GM23338 (cell line): Measurements from ENCODE around the gene PPP1R9A. TPM values are rescaled to one million over a fixed set of nuclear protein-coding genes. Genes with fewer than 3 reads are reported as not detected.

ENCODE experiments used
- ATAC-seq: fragments of 200-7000 bp; cut with Tn5 transposase; 3 replicates; pipeline ENCODE4 v1.9.1; 2020
- DNase-seq: peaks from one replicate; pipeline ENCODE4 v3.0.0-alpha.2; 2015; ENCODE audit warnings: low spot score
- H2AFZ ChIP-seq: fragments of 200-600 bp; sonication (generic); 2 replicates; pipeline ENCODE4 v1.8.0; 2016; ENCODE audit warnings: antibody characterized with exemption, mild to moderate bottlenecking, moderate library complexity
- H3F3A ChIP-seq: fragments of 200-600 bp; sonication (generic); replicated peaks from 2 replicates; pipeline ENCODE4 v1.8.0; 2017; ENCODE audit warnings: antibody characterized with exemption, mixed run types, low read depth
- H3K27ac ChIP-seq: fragments of 200-600 bp; sonication (generic); 2 replicates; pipeline ENCODE4 v1.6.1; 2016; ENCODE audit warnings: low read depth
- H3K27me3 ChIP-seq: fragments of 200-600 bp; sonication (generic); 2 replicates; pipeline ENCODE4 v1.8.0; 2016; ENCODE audit warnings: mild to moderate bottlenecking, mixed run types, moderate library complexity; ENCODE audit not compliant: insufficient read depth
- H3K36me3 ChIP-seq: fragments of 200-600 bp; sonication (generic); 2 replicates; pipeline ENCODE4 v1.8.0; 2016; ENCODE audit warnings: mild to moderate bottlenecking; ENCODE audit not compliant: insufficient read depth
- H3K4me1 ChIP-seq: fragments of 200-600 bp; sonication (generic); 2 replicates; pipeline ENCODE4 v1.8.0; 2016; ENCODE audit warnings: mild to moderate bottlenecking, moderate library complexity; ENCODE audit not compliant: insufficient read depth
- H3K4me2 ChIP-seq: fragments of 200-600 bp; sonication (generic); 2 replicates; pipeline ENCODE4 v1.7.1; 2017; ENCODE audit warnings: mixed run types
- H3K4me3 ChIP-seq: fragments of 200-600 bp; sonication (generic); 2 replicates; pipeline ENCODE4 v1.6.1; 2016; ENCODE audit warnings: mixed run types
- H3K79me2 ChIP-seq: fragments of 200-600 bp; sonication (generic); replicated peaks from 2 replicates; pipeline ENCODE4 v1.8.0; 2017; ENCODE audit warnings: mild to moderate bottlenecking; ENCODE audit not compliant: insufficient read depth
- H3K9me2 ChIP-seq: fragments of 200-600 bp; sonication (generic); 2 replicates; pipeline ENCODE4 v1.8.0; 2017; ENCODE audit not compliant: insufficient read depth
- H4K20me1 ChIP-seq: fragments of 200-600 bp; sonication (generic); replicated peaks from 2 replicates; pipeline ENCODE4 v1.8.0; 2017; ENCODE audit warnings: mild to moderate bottlenecking; ENCODE audit not compliant: insufficient read depth
- H3K27ac Mint-ChIP-seq: 2 replicates; pipeline ENCODE4 v1.8.0; 2020; ENCODE audit warnings: inconsistent platforms, mild to moderate bottlenecking, moderate library complexity, mixed read lengths
- H3K27me3 Mint-ChIP-seq: 3 replicates; pipeline ENCODE4 v1.8.0; 2022; ENCODE audit warnings: low read depth, mild to moderate bottlenecking, moderate library complexity, mixed read lengths, inconsistent platforms; ENCODE audit not compliant: insufficient read depth, poor library complexity
- H3K36me3 Mint-ChIP-seq: 3 replicates; pipeline ENCODE4 v1.8.0; 2021; ENCODE audit warnings: low read depth, mild to moderate bottlenecking, inconsistent platforms, moderate library complexity, mixed read lengths
- H3K4me1 Mint-ChIP-seq: 3 replicates; pipeline ENCODE4 v1.8.0; 2020; ENCODE audit warnings: mild to moderate bottlenecking, inconsistent platforms, mixed read lengths
- H3K4me3 Mint-ChIP-seq: 3 replicates; pipeline ENCODE4 v1.8.0; 2021; ENCODE audit warnings: moderate library complexity, mild to moderate bottlenecking, inconsistent platforms, mixed read lengths
- H3K9me3 Mint-ChIP-seq: 3 replicates; pipeline ENCODE4 v1.8.0; 2020; ENCODE audit warnings: moderate library complexity, mild to moderate bottlenecking, inconsistent platforms, mixed read lengths
- CREB1 ChIP-seq: fragments of 250-450 bp; sonication (Bioruptor Pico); IDR thresholded peaks from 2 replicates; pipeline ENCODE4 v1.5.0; 2020; ENCODE audit warnings: low read depth, mild to moderate bottlenecking, moderate library complexity
- EZH2 ChIP-seq: fragments of 200-600 bp; sonication (generic); IDR thresholded peaks from one replicate; pipeline ENCODE4 v1.8.0; 2017; ENCODE audit warnings: antibody characterized with exemption, mild to moderate bottlenecking, low read depth; ENCODE audit not compliant: unreplicated experiment
- EZH2phosphoT487 ChIP-seq: fragments of 200-600 bp; sonication (generic); IDR thresholded peaks from one replicate; pipeline ENCODE4 v1.8.1; 2018; ENCODE audit warnings: antibody characterized with exemption; ENCODE audit not compliant: unreplicated experiment
- JUNB ChIP-seq: IDR thresholded peaks from one replicate; pipeline ENCODE4 v1.6.1; 2016; ENCODE audit warnings: antibody characterized with exemption; ENCODE audit not compliant: unreplicated experiment
- NANOG ChIP-seq: IDR thresholded peaks from 2 replicates; pipeline ENCODE4 v1.6.1; 2016; ENCODE audit warnings: antibody characterized with exemption, borderline replicate concordance
- POLR2AphosphoS5 ChIP-seq: IDR thresholded peaks from 2 replicates; pipeline ENCODE4 v1.6.1; 2016; ENCODE audit warnings: antibody characterized with exemption, low read depth
- STAT1 ChIP-seq: IDR thresholded peaks from one replicate; pipeline ENCODE4 v1.6.1; 2016; ENCODE audit warnings: antibody characterized with exemption; ENCODE audit not compliant: unreplicated experiment
- ZNF114 ChIP-seq: fragments of 250-450 bp; sonication (Bioruptor Pico); IDR thresholded peaks from 2 replicates; pipeline ENCODE4 v1.5.0; 2020; ENCODE audit warnings: mild to moderate bottlenecking, moderate library complexity
- ZNF331 ChIP-seq: fragments of 250-450 bp; sonication (Bioruptor Pico); IDR thresholded peaks from 2 replicates; pipeline ENCODE4 v1.5.0; 2020; ENCODE audit warnings: low read depth, mild to moderate bottlenecking, moderate library complexity
- polyA plus RNA-seq: library from polyadenylated mRNA; unstranded; fragments of >200 nt; fragmentation: Nextera tagmentation; extraction: Ambion mirVana; gene quantifications from 2 replicates; pipeline ENCODE4 v1.2.1, GENCODE V29; 2016
- total RNA-seq: library from RNA; depleted of rRNA; stranded (reverse); fragments of >200 nt; shearing (Covaris generic); gene quantifications from 2 replicates; pipeline ENCODE4 v1.2.3, GENCODE V29; 2014
- TF ChIP-seq, protein P1 (sequence below): fragments of 250-450 bp; sonication (Bioruptor Pico); IDR thresholded peaks from 2 replicates; pipeline ENCODE4 v1.5.0; 2020; ENCODE audit warnings: mild to moderate bottlenecking, moderate library complexity
- TF ChIP-seq, protein P2 (sequence below): IDR thresholded peaks from one replicate; pipeline ENCODE4 v1.6.1; 2018; ENCODE audit warnings: antibody characterized with exemption; ENCODE audit not compliant: unreplicated experiment
- TF ChIP-seq, protein P3 (sequence below), 2 experiments: fragments of 200-600 bp in 1 of 2; sonication (generic) in 1 of 2; conservative IDR thresholded peaks; 2 replicates each; pipeline versions ENCODE4 v1.5.1 to v1.6.1; 2016 to 2017; ENCODE audit warnings: antibody characterized with exemption in 2 of 2, low read depth in 2 of 2, mild to moderate bottlenecking in 2 of 2, moderate library complexity in 1 of 2
- TF ChIP-seq, protein P4 (sequence below): IDR thresholded peaks from 2 replicates; pipeline ENCODE4 v1.6.1; 2016; ENCODE audit warnings: antibody characterized with exemption

PPP1R9A gene
- total and polyA plus RNA-seq, 2 experiments from 2014 or later, result 10.6 to 31.8 TPM

DNA sequence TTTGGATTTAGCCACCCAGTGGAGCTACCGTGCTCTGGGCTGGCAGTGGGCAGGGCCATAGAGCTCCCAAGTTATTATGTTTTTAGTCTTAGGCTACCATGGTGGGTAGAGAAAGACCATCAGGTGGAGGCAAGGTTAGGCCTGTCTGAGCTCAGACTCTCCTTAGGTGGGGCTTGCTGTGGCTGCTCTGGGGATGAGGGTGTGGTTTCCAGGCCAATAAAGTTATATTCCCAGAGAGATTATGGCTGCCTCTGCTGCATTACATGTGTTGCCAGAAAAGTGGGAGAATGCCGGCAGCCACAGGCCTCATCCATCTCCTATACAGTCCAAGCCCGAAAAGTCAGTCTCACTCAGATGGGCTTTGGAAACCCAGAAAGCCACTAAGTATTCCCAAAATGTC, 34.2 kb upstream of the PPP1R9A start:
- Mint-ChIP-seq H3K27me3 (peaks cover 4% of the 10 kb centered on the region), H3K27ac (no peak overlapping the region), H3K9me3 (peaks cover 17% of the 10 kb centered on the region), H3K4me1 (no peaks in the 10 kb centered on the region), H3K4me3 (no peak overlapping the region), H3K36me3 (peaks cover 14% of the 10 kb centered on the region)
- Histone ChIP-seq H3K79me2 (no peaks in the 10 kb centered on the region), H3K4me2 (no peak overlapping the region), H3K36me3 (peaks cover 6% of the 10 kb centered on the region; the same call in 1 of the 2 replicates), H3K9me2 (peaks cover 2% of the 10 kb centered on the region; the same call in 1 of the 2 replicates), H3F3A (no peaks in the 10 kb centered on the region), H3K27me3 (no peaks in the 10 kb centered on the region), H3K4me3 (no peak overlapping the region), H4K20me1 (no peaks in the 10 kb centered on the region), H3K27ac (no peak overlapping the region), H2AFZ (peak overlapping the region; percentile 72), H3K4me1 (no peaks in the 10 kb centered on the region)
- TF ChIP-seq NANOG (no peak), STAT1 (no peak), ZNF331 (no peak), POLR2AphosphoS5 (no peak), EZH2 (no peak), CREB1 (CRISPR knock-in tag) (no peak), JUNB (no peak), EZH2phosphoT487 (no peak), ZNF114 (CRISPR knock-in tag) (no peak)
- TF ChIP-seq, protein P1, sequence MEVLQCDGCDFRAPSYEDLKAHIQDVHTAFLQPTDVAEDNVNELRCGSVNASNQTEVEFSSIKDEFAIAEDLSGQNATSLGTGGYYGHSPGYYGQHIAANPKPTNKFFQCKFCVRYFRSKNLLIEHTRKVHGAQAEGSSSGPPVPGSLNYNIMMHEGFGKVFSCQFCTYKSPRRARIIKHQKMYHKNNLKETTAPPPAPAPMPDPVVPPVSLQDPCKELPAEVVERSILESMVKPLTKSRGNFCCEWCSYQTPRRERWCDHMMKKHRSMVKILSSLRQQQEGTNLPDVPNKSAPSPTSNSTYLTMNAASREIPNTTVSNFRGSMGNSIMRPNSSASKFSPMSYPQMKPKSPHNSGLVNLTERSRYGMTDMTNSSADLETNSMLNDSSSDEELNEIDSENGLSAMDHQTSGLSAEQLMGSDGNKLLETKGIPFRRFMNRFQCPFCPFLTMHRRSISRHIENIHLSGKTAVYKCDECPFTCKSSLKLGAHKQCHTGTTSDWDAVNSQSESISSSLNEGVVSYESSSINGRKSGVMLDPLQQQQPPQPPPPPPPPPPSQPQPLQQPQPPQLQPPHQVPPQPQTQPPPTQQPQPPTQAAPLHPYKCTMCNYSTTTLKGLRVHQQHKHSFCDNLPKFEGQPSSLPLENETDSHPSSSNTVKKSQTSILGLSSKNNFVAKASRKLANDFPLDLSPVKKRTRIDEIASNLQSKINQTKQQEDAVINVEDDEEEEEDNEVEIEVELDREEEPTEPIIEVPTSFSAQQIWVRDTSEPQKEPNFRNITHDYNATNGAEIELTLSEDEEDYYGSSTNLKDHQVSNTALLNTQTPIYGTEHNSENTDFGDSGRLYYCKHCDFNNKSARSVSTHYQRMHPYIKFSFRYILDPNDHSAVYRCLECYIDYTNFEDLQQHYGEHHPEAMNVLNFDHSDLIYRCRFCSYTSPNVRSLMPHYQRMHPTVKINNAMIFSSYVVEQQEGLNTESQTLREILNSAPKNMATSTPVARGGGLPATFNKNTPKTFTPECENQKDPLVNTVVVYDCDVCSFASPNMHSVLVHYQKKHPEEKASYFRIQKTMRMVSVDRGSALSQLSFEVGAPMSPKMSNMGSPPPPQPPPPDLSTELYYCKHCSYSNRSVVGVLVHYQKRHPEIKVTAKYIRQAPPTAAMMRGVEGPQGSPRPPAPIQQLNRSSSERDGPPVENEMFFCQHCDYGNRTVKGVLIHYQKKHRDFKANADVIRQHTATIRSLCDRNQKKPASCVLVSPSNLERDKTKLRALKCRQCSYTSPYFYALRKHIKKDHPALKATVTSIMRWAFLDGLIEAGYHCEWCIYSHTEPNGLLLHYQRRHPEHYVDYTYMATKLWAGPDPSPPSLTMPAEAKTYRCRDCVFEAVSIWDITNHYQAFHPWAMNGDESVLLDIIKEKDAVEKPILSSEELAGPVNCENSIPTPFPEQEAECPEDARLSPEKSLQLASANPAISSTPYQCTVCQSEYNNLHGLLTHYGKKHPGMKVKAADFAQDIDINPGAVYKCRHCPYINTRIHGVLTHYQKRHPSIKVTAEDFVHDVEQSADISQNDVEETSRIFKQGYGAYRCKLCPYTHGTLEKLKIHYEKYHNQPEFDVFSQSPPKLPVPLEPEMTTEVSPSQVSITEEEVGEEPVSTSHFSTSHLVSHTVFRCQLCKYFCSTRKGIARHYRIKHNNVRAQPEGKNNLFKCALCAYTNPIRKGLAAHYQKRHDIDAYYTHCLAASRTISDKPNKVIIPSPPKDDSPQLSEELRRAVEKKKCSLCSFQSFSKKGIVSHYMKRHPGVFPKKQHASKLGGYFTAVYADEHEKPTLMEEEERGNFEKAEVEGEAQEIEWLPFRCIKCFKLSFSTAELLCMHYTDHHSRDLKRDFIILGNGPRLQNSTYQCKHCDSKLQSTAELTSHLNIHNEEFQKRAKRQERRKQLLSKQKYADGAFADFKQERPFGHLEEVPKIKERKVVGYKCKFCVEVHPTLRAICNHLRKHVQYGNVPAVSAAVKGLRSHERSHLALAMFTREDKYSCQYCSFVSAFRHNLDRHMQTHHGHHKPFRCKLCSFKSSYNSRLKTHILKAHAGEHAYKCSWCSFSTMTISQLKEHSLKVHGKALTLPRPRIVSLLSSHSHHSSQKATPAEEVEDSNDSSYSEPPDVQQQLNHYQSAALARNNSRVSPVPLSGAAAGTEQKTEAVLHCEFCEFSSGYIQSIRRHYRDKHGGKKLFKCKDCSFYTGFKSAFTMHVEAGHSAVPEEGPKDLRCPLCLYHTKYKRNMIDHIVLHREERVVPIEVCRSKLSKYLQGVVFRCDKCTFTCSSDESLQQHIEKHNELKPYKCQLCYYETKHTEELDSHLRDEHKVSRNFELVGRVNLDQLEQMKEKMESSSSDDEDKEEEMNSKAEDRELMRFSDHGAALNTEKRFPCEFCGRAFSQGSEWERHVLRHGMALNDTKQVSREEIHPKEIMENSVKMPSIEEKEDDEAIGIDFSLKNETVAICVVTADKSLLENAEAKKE, result no peak
- TF ChIP-seq, protein P2, sequence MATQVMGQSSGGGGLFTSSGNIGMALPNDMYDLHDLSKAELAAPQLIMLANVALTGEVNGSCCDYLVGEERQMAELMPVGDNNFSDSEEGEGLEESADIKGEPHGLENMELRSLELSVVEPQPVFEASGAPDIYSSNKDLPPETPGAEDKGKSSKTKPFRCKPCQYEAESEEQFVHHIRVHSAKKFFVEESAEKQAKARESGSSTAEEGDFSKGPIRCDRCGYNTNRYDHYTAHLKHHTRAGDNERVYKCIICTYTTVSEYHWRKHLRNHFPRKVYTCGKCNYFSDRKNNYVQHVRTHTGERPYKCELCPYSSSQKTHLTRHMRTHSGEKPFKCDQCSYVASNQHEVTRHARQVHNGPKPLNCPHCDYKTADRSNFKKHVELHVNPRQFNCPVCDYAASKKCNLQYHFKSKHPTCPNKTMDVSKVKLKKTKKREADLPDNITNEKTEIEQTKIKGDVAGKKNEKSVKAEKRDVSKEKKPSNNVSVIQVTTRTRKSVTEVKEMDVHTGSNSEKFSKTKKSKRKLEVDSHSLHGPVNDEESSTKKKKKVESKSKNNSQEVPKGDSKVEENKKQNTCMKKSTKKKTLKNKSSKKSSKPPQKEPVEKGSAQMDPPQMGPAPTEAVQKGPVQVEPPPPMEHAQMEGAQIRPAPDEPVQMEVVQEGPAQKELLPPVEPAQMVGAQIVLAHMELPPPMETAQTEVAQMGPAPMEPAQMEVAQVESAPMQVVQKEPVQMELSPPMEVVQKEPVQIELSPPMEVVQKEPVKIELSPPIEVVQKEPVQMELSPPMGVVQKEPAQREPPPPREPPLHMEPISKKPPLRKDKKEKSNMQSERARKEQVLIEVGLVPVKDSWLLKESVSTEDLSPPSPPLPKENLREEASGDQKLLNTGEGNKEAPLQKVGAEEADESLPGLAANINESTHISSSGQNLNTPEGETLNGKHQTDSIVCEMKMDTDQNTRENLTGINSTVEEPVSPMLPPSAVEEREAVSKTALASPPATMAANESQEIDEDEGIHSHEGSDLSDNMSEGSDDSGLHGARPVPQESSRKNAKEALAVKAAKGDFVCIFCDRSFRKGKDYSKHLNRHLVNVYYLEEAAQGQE, result no peak
- TF ChIP-seq, protein P3, sequence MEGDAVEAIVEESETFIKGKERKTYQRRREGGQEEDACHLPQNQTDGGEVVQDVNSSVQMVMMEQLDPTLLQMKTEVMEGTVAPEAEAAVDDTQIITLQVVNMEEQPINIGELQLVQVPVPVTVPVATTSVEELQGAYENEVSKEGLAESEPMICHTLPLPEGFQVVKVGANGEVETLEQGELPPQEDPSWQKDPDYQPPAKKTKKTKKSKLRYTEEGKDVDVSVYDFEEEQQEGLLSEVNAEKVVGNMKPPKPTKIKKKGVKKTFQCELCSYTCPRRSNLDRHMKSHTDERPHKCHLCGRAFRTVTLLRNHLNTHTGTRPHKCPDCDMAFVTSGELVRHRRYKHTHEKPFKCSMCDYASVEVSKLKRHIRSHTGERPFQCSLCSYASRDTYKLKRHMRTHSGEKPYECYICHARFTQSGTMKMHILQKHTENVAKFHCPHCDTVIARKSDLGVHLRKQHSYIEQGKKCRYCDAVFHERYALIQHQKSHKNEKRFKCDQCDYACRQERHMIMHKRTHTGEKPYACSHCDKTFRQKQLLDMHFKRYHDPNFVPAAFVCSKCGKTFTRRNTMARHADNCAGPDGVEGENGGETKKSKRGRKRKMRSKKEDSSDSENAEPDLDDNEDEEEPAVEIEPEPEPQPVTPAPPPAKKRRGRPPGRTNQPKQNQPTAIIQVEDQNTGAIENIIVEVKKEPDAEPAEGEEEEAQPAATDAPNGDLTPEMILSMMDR (conservative IDR thresholded peaks at IDR 0.05; ENCODE audit: low read depth in 2 of 2), result no peak
- TF ChIP-seq, protein P4, sequence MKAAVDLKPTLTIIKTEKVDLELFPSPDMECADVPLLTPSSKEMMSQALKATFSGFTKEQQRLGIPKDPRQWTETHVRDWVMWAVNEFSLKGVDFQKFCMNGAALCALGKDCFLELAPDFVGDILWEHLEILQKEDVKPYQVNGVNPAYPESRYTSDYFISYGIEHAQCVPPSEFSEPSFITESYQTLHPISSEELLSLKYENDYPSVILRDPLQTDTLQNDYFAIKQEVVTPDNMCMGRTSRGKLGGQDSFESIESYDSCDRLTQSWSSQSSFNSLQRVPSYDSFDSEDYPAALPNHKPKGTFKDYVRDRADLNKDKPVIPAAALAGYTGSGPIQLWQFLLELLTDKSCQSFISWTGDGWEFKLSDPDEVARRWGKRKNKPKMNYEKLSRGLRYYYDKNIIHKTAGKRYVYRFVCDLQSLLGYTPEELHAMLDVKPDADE, result no peak
- DNase-seq (no peak), ATAC-seq (no peak)
